Measurements from ENCODE around the gene HOXA4. TPM values are rescaled to one million over a fixed set of nuclear protein-coding genes. Genes with fewer than 3 reads are reported as not detected.

Gene HOXA4
- total RNA-seq, 1 donor from 2014 or later = 2.1 TPM

- peak overlapping the region; percentile 89 to 97 for H3K27ac ChIP-seq
- H3K27me3 ChIP-seq = no peaks in the 10 kb centered on the region
- no peaks in the 10 kb centered on the region for H3K36me3 ChIP-seq
- H3K9me3 ChIP-seq = no peaks in the 10 kb centered on the region
- peak overlapping the region; percentile 79 to 82 for H3K4me3 ChIP-seq
- no peak for DNase-seq (ENCODE audit: low spot score in 2 of 2)
- TF ChIP-seq, protein P1, sequence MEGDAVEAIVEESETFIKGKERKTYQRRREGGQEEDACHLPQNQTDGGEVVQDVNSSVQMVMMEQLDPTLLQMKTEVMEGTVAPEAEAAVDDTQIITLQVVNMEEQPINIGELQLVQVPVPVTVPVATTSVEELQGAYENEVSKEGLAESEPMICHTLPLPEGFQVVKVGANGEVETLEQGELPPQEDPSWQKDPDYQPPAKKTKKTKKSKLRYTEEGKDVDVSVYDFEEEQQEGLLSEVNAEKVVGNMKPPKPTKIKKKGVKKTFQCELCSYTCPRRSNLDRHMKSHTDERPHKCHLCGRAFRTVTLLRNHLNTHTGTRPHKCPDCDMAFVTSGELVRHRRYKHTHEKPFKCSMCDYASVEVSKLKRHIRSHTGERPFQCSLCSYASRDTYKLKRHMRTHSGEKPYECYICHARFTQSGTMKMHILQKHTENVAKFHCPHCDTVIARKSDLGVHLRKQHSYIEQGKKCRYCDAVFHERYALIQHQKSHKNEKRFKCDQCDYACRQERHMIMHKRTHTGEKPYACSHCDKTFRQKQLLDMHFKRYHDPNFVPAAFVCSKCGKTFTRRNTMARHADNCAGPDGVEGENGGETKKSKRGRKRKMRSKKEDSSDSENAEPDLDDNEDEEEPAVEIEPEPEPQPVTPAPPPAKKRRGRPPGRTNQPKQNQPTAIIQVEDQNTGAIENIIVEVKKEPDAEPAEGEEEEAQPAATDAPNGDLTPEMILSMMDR (IDR thresholded peaks at IDR 0.05) = no peak
- peaks cover 0 to 18% of the 10 kb centered on the region in 2 donors for H3K4me1 ChIP-seq
- intact Hi-C loops (cut with DNase I) = loop anchor here (5.0 kb wide), 1 partner anchor 67 kb away; no protein-coding TSS in a partner anchor
Measured at GRCh38 chr7:27098578-27099451, 31.7 kb downstream of the HOXA4 start.

DNA sequence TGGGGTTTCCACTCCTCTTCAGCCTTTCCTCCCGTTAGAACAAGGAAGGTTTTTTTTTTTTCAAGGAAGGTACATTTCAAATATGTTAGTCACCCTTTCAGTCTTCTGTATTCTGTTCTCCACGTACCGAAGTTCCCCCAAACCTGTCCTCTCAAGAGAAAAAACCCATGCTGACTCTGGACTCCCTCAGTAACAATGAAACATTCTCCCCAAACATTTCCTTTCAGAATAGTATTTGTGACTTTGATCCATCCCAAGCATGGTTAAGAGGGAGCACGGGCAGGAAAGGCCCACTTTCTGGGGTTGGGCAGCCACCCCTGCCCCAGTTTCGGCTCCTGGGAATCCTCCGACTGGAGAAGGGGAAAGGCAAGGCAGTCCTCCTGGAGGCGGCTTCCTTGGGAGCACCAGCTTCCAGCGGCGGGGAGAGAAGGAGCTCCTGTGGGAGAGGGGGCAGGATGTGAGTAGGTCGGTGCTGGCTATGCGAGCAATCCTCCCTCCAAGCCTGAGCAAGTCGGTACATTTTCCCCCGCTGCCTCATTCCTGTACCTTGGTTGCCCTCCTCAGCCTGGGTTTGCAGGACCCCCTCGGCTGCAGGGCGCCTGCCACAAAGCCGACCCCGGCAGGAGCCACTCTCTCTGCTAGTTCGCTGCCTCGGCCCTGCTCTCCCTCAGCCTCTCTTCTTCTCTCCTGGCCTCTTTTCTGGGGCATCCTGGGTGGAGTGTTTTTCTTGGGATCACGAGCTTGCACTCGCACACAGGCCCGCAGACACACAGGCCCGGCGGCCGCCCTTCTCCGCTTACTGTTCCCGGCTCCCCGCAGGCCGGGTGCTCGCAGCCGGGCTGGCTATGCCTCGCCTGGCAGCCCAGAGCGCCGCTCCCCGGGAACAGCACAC is 32.6 kb downstream of the HOXA4 start:
- no peak for DNase-seq (ENCODE audit: low spot score in 2 of 2)
- intact Hi-C loops (cut with DNase I) = loop anchor here (2.0 to 5.0 kb wide), 6 partner anchors 17 to 897 kb away; partner anchors contain the start of genes CBX3, HNRNPA2B1, HOXA4 and HOXA5
- peaks cover 0 to 18% of the 10 kb centered on the region in 2 donors for H3K4me1 ChIP-seq
- no peaks in the 10 kb centered on the region for H3K27me3 ChIP-seq
- H3K27ac ChIP-seq = peak overlapping the region; percentile 89 to 97
- TF ChIP-seq, protein P1 (IDR thresholded peaks at IDR 0.05) = no peak
- H3K9me3 ChIP-seq = no peaks in the 10 kb centered on the region
- H3K36me3 ChIP-seq = no peaks in the 10 kb centered on the region
- H3K4me3 ChIP-seq = peak overlapping the region; percentile 79 to 82

GRCh38 chr7:27096768-27097514 is 33.6 kb downstream of the HOXA4 start:
- H3K4me3 ChIP-seq = peak overlapping the region; percentile 79 to 82
- no peaks in the 10 kb centered on the region for H3K9me3 ChIP-seq
- peaks cover 0 to 18% of the 10 kb centered on the region in 2 donors for H3K4me1 ChIP-seq
- no peak for DNase-seq (ENCODE audit: low spot score in 2 of 2)
- no peaks in the 10 kb centered on the region for H3K27me3 ChIP-seq
- TF ChIP-seq, protein P1 (IDR thresholded peaks at IDR 0.05) = no peak
- H3K27ac ChIP-seq = peak overlapping the region; percentile 89 to 97
- H3K36me3 ChIP-seq = no peaks in the 10 kb centered on the region
- intact Hi-C loops (cut with DNase I) = loop anchor here (1.0 to 5.0 kb wide), 7 partner anchors 18 to 1242 kb away; partner anchors contain the start of genes CBX3, HNRNPA2B1, HOXA4 and HOXA5

- intact Hi-C loops (cut with DNase I) = loop anchor here (1.0 to 5.0 kb wide), 7 partner anchors 19 to 1241 kb away; partner anchors contain the start of genes CBX3, HNRNPA2B1, HOXA4 and HOXA5
- TF ChIP-seq, protein P1 (IDR thresholded peaks at IDR 0.05) = no peak
Measured at GRCh38 chr7:27095897-27096767, 34.4 kb downstream of the HOXA4 start, which contains the start of gene HOXA1. TSS of gene HOXA1 (minus strand) at chr7:27096000. CDS start at chr7:27095912, 88 bp downstream.

More at GRCh38 chr7:27095897-27096767, 34.4 kb downstream of the HOXA4 start, which contains the start of gene HOXA1:
- H3K27ac ChIP-seq = peak within 1 kb of the TSS; percentile 89 to 97
- no peaks in the 10 kb centered on the region for H3K36me3 ChIP-seq
- no peaks in the 10 kb centered on the region for H3K27me3 ChIP-seq
- H3K4me3 ChIP-seq = peak within 1 kb of the TSS; percentile 79 to 82
- no peaks in the 10 kb centered on the region for H3K9me3 ChIP-seq
- peak; percentile 44 to 94 for DNase-seq (ENCODE audit: low spot score in 2 of 2)
- peaks cover 0 to 18% of the 10 kb centered on the region in 2 donors for H3K4me1 ChIP-seq
